Measurements from ENCODE around the gene LNX1. TPM values are rescaled to one million over a fixed set of nuclear protein-coding genes. Genes with fewer than 3 reads are reported as not detected.
"Not testable (repeated sequence)": the region's sequence is repeated elsewhere in the genome, so short reads cannot be mapped to it uniquely, and the experiment has no call there.

The LNX1 gene
- total RNA-seq, 1 donor from 2014 or later: 0.10 TPM

GRCh38 chr4:53476232-53477037, 114.9 kb downstream of the LNX1 start:
- peaks cover 2% of the 10 kb centered on the region for H3K9me3 Mint-ChIP-seq (ENCODE audit: unreplicated experiment)
- no peaks in the 10 kb centered on the region for H3K27me3 Mint-ChIP-seq (ENCODE audit: unreplicated experiment)
- H3K4me1 Mint-ChIP-seq (ENCODE audit: low read depth, unreplicated experiment): no peaks in the 10 kb centered on the region
- DNase-seq: no peak
- H3K4me3 Mint-ChIP-seq (ENCODE audit: unreplicated experiment): no peak overlapping the region
- no peak overlapping the region for H3K27ac Mint-ChIP-seq (ENCODE audit: unreplicated experiment)
- TF ChIP-seq CTCF (IDR thresholded peaks at IDR 0.05; ENCODE audit: partially characterized antibody, unreplicated experiment): no peak
- no peaks in the 10 kb centered on the region for H3K36me3 Mint-ChIP-seq (ENCODE audit: unreplicated experiment)

GRCh38 chr4:53466576-53466975, 124.7 kb downstream of the LNX1 start:
- H3K4me3 Mint-ChIP-seq (ENCODE audit: unreplicated experiment); H3K27me3 Mint-ChIP-seq (ENCODE audit: unreplicated experiment); DNase-seq; H3K27ac Mint-ChIP-seq (ENCODE audit: unreplicated experiment); H3K9me3 Mint-ChIP-seq (ENCODE audit: unreplicated experiment); H3K4me1 Mint-ChIP-seq (ENCODE audit: low read depth, unreplicated experiment): not testable (repeated sequence)
- peaks cover 10% of the 10 kb centered on the region for H3K36me3 Mint-ChIP-seq (ENCODE audit: unreplicated experiment)

GRCh38 chr4:53465891-53466290, 125.4 kb downstream of the LNX1 start:
- H3K27ac Mint-ChIP-seq (ENCODE audit: unreplicated experiment): no peak overlapping the region
- no peak overlapping the region for H3K4me3 Mint-ChIP-seq (ENCODE audit: unreplicated experiment)
- H3K9me3 Mint-ChIP-seq (ENCODE audit: unreplicated experiment): peaks cover 4% of the 10 kb centered on the region
- no peak for TF ChIP-seq CTCF (IDR thresholded peaks at IDR 0.05; ENCODE audit: partially characterized antibody, unreplicated experiment)
- no peak for DNase-seq
- peaks cover 10% of the 10 kb centered on the region for H3K36me3 Mint-ChIP-seq (ENCODE audit: unreplicated experiment)
- H3K27me3 Mint-ChIP-seq (ENCODE audit: unreplicated experiment): no peaks in the 10 kb centered on the region
- no peaks in the 10 kb centered on the region for H3K4me1 Mint-ChIP-seq (ENCODE audit: low read depth, unreplicated experiment)

GRCh38 chr4:53465281-53465680, 126.0 kb downstream of the LNX1 start:
- TF ChIP-seq CTCF (IDR thresholded peaks at IDR 0.05; ENCODE audit: partially characterized antibody, unreplicated experiment): no peak
- Mint-ChIP-seq H3K36me3 (ENCODE audit: unreplicated experiment) (peaks cover 10% of the 10 kb centered on the region), H3K4me3 (ENCODE audit: unreplicated experiment) (no peak overlapping the region), H3K27me3 (ENCODE audit: unreplicated experiment) (no peaks in the 10 kb centered on the region), H3K9me3 (ENCODE audit: unreplicated experiment) (peaks cover 4% of the 10 kb centered on the region), H3K27ac (ENCODE audit: unreplicated experiment) (no peak overlapping the region), H3K4me1 (ENCODE audit: low read depth, unreplicated experiment) (no peaks in the 10 kb centered on the region)
- no peak for DNase-seq

- no peak for DNase-seq
- H3K36me3 Mint-ChIP-seq (ENCODE audit: unreplicated experiment): peaks cover 10% of the 10 kb centered on the region
- H3K27ac Mint-ChIP-seq (ENCODE audit: unreplicated experiment): no peak overlapping the region
- no peak for TF ChIP-seq CTCF (IDR thresholded peaks at IDR 0.05; ENCODE audit: partially characterized antibody, unreplicated experiment)
- no peak overlapping the region for H3K4me3 Mint-ChIP-seq (ENCODE audit: unreplicated experiment)
- no peaks in the 10 kb centered on the region for H3K4me1 Mint-ChIP-seq (ENCODE audit: low read depth, unreplicated experiment)
- peaks cover 4% of the 10 kb centered on the region for H3K9me3 Mint-ChIP-seq (ENCODE audit: unreplicated experiment)
- H3K27me3 Mint-ChIP-seq (ENCODE audit: unreplicated experiment): no peaks in the 10 kb centered on the region
Observed at GRCh38 chr4:53463340-53463739, 127.9 kb downstream of the LNX1 start.
